ENCODE data around the gene LHX3.

The LHX3 gene

DNA sequence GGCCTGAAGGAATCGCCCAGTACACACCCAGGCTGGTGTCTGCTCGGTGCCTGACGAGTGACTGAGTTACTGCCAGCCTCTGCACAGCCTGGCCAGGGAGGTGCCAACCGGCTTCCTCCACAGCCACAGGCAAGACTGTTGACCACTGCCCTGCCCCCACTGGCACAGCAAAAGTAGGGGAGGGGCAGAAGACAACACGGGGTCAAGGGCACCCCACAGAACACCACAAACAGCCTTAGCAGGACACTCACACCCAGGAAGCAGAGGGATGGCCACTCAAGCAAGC, 722 bp upstream of the LHX3 start:
- no peak for DNase-seq

DNA sequence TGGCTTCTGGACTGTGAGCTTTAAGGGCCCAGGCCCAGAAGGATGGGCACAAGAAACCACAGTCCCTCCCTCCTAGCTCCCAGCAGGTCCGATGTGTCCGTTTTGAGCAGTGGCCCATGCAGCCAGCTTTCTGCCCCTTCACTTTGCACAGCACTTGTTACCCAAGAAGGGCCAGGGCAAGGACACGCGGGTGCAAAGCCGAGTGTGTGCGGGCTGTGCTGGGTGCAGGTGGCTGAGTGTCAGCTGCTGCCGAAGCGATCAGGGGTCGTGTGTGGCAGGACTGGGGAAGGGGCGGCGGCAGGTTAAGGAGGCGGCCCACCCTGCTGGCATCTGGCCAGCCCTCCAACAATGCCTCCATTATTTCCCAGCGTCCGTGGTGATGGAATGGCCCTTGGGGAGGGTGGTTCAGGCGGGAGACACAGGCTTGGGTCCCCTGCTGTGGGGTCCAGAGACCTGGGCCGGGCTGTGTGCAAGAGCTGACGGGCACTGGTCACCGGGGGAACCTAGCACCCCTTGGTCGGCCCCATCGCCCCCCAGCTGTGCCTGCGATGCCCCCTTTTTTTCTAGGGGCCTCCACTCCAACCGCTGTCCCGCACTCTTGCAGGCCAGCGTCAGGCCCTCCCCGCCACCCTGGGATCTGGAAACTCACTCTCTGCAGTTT, 653 bp downstream of the LHX3 start:
- no peak for DNase-seq

DNA sequence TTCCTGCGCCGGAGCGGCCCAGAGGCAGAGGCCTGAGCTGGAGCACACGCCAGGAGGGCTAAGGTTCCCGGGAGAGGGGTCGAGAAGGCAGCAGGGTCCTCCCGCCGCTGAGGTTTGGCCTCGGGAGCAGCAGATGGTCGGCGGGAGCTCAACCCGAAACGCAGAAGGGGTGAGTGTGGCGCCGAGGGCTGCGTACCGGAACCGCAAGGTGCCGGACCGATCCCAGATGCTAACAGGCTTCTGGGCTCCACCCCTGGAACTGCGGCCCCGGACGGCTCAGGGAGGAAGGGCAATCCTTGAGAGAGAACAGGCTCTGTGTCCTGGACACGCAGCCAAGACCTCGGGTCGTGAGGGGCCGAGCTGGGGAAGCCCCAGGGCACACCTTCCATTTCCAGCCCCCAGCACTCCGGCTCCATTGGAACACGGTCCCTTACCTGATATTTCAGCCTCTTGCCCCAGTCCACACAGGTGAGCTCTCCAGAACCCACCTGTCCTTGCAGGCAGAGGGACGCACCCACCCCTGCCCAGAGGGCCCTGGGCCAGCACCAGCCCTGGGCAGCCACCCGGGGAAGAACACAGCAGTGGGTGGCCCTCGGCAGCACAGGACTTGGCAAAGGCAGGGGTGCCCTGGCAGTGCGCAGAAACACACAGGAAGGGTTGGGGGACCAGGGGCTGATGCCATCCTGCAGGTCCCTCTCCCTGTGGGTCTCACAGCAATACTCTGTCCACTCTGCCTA, 1.4 kb downstream of the LHX3 start:
- DNase-seq, result no peak

DNA sequence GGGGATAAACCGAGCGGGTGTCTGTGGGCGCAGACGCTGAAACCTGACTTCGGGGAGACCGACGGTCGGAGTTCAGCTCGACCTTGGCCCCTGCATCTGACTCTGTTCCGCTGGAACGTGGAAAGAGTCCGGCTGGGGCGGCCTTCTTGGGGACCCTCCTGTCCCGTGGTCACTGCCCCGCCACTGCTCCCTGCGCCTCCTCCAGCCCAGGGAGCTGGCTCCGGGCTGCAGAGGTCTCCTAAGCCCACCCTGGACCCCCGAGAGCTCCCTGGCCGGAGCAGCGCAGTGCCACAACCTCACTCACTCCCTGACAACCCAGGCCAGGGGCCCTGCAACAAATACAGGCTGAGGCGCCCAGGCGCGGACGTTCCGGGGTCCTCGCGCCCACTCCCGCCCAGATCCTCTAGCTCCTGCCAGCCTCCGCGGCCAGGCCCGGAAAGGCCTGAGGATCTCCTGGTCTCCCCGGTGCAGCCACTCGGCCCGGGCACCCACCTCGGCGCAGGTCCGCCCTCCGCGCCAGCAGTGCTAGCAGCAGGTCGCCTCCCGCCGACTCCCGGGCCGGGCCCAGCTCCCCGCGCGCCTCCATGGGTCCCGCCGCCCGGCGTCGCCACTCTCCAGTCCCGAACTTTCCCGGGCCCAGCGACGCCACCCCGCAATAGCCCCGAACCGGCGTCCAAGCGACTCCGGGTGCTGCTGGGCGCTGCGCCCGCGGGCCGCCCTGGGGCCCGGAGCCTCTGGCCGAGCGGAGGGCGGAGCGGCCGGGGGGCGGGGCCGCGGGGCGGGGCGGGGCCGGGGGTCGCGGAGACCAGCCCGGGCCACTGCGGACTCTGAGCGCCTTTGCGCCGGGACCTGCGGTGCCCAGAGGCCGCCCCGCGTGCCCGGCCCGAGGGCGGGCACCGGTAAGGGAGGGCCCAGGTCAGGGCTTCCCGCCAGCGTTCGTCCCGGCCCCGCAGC, 2.2 kb downstream of the LHX3 start:
- DNase-seq, result no peak

DNA sequence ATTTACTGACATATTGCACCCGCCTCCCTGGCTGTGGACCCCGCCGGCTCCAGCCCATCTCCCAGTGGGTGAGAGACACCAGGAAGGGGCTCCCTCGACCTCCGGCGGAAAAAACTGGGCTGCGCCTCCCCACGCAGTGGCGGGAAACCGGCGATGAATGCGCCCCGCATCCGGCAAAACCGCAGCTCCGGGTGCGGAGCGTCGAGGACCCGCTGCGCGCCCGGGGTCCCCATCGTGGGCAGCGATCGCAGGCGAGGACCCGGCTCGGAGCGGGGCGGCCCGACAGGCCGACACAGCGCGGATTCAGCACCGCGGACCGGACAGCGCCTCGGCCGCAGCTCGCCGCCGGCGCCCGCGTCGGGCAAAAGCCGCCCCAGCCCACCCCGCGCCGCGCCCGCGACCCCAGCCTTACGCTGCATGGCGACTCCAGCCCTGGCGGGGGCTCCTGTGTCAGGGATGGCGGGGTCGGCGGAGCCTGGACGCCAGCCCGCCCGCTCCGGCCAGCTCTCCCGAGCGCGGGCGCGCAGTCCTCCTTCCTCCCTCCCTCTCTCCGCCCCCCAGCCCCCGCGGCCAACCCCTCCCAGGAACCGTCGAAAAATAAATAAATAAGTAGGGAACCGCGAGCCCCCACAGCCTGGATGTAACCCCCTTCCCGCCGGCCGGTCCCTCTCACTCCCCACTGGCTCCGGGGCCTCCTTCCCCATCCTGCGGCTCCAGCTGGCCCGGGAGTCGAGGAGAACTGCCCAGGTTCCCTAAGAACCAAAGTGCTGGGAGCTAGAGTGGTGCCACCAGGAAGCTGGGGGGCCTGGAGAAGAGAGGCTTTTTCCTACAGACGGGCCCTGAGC, 3.1 kb downstream of the LHX3 start:
- DNase-seq, result no peak

DNA sequence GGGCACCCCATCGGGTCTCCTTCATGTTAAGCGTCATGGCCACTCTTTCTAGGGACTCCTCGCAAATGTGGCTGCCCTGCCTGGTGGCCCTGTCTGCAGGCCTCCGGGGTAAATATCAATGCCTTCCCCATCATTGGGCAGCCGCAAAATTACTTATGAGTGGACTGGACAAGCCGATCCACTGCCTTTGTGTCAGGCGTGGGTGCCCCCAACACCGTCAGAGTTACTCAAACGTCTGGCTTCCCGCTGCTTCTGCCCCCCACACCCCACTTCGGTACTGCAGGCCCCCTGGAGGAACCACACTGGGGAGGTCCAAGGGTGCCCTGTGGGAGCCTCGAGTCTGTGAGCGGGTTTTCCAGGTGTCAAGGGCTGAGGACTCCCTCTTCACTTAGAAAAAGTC, 3.8 kb downstream of the LHX3 start:
- no peak for DNase-seq

DNA sequence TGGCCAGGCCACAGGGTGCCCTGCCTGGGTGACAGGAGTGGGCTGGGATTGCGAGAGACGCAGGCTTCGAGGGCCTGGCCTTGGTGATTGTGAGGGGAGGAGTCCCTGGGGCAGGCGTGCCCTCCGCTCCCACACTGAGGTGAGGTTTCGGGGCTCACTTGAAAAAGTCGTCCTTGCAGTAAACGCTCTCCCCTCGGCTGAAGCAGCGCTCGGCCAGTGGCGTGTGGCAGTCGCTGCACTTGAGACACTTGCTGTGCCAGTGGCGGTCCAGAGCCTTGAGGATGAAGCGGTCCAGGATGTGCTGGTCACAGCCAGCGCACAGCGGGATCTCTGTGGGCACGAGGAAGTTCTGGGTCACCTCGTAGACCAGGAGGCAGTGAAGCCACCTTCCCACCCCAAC, 4.5 kb downstream of the LHX3 start:
- DNase-seq, result no peak

DNA sequence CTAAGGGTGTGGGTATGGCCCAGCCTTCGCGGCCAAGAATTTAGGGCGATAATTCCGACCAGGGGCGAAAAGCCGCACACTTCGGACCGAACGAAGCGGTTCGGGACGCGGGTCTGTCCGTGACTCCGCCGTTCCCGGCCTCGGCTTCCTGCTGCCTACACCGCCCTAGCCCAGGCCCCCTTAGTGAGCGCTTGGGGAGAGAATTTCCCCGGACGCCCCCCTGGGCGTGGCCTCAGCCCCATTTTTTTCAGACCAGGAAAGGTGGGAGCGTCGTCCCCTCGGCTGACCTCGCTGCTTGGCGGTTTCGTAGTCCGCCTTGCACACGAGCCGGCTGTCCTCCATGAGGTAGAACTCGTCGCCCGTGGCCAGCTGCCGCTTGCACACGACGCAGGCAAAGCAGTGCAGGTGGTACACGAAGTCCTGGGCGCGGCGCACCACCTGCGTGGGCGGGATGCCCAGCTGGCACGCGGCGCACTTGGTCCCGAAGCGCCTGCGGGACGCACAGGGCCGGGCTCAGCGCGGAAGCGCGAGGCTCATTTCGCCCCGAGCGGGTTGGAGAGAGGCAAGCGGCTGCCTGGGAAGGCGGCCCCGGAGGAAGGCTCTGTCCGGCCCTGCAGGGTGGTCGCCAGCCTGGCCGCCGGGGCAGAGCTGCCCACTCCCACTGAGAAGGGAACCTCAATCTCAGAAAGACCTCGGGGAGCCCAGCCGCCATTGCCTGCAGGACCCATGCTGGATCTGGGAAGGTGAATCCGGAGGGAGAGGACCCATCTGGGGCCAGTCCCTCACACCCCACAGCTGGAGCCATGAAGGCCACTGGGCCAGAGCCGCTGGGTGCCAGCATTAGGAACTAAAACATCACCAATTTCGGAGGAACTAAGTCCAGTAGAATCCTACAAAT, 5.3 kb downstream of the LHX3 start:
- no peak for DNase-seq

DNA sequence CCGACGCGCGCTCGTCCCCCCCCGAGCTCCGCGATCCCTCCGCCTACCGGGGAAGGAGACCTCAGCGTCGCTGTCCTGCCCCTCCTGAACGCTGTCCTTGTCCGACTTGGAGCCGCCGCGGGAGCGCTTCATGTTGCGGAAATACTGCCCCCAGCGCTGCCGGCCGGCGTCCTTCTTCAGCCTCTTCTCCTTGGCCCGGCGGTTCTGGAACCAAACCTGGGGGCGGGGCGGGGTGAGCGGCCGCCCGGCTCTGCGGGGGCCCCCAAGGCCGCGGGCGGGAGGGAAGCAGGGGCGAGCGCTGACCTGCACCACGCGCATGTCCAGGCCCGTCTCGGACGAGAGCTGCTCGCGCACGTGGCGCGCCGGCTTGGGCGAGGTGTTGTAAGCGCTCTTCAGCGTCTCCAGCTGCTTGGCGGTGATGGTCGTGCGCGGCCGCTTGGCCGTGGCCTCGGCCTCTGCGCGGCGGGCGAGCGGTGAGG, 6.3 kb downstream of the LHX3 start:
- DNase-seq, result no peak

DNA sequence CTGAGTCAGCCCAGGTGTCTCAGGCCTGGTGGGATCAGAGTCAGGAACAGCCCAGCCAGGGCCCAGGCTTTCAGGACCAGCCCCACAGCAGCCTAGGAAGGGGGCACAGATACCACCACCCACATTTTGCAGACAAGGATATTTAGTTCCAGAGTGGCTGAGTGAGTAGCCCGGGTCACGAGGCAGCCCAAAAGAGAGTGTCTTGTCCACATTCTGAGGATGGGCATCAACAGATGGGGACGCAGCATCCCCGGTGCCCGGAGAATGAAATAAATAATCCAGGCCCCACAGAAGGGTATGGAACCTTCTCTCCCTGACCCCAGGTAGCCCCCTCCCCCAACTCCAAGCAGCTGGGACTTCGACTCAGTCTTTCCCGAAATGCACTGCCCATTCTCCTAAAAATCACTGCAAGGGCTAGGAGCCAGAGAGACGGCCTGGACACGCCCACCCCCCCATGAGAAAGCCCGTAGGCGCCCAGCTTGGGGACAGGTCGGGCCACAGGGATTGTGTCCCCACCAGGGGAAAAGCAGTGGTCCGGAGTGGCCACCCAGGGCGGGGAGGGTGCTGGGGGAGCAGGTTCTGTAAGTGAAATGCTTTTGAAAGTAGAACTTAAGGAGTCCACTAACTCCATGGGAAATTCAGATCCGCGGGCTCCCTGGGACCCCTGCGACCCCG, 6.9 kb downstream of the LHX3 start:
- DNase-seq, result no peak

DNA sequence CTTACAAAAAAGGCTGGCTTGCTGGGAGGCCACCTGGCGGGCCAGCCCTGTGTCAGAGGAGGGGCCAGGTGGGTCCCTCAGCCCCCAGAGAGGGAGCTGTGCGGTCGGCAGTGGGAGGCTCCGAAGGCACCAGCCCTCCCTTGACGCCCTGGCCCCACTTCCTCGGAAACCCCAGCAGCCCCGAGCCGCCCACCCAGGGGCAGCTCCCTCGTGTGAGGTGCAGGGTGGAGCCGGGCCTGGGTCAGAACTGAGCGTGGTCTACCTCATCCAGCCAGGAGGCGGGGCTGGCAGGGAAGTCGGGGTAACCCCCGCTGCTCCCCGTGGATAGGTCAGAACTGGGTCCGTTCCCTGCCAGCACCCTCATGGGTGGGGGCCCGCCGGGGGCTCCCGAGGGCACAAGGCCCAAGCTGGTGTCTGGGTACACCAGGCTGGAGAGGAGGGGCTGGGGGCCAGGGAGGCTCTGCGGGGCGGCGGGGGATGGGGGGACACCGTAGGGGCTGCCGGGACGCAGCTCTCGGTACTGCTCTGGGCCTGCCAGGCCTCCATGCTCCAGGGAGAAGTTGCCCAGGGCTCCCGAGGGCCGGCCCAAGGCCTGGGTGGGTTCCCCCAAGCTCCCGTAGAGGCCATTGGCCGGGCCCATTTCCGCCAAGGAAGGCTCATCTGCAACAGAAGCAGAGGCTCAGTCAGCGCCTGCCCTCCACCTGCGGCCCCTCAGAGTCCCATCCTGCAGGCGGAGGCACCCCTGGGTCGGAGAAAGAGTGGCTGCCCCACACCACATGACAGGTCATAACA, 7.6 kb downstream of the LHX3 start:
- DNase-seq, result no peak

DNA sequence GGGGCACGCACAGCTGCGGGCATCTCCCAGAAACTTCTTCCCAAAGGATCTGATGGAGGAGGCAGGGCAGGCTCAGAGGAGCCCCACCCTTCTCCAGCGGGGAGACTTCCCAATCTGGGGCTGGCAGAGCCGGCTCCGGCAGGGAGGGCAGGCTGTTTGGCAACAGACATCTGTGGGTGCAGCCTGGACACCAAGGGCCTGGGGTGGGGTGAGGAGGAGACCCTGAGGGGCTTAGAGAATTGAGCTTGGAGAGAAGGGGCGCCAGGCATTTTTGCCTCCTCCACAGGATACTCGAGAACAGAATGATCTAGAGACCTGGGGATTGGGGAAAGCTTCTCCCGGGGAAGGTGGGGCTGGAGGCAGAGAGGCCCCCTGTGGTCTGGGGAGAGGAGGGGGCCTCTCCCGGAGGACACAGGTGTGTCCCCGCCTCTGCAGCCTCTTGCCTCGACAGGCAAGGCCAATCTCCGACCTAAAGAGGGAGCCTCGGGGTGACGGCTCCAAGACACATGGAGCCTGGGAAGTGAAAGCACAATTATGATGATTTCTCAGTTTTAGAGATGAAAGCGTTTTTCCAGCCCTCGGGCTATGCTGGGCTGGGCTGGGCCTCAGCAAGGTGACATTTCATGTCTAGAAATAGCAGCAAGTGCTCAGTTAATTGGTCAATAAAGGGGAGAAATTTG, 8.4 kb downstream of the LHX3 start:
- DNase-seq, result no peak

DNA sequence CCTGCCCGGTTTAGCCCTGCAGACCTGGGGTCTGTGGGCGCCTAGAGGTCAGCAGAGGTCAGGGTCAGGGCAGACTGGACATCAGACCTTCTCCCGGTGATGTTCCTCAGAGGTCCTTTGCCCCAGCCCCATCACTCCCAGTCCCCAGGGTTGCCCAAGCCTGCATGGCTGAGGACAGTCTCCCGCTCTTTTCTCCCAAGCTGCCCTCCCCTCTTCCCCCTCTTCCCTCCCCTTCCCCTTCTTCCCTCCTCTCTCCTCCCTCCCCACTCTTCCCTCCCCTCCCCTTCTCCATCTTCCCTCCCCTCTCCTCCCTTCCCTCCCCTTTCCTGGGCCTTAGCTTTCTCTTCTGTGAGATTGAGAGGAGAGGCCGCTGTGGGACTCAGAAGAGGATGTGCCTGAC, 10.4 kb downstream of the LHX3 start:
- DNase-seq, result no peak

DNA sequence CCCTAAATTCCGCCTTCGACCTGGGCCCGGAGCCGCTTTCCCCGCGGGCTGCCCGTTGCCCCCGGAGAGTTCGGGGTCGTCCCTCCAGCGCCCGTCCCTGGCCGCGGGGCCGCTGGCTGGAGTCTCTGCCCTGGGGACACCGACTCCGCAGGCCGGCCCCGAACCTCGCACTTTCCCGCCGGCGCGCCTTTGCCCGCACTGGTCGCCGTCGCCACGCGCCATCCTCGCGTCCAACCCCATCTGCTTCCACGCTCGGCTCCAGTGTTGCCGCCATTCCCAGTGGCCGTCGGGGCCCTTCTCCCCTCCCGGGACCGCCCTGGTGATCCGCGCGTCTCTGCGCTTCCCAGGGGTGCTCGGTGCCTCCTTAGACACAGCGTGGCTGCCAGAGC, 11.0 kb downstream of the LHX3 start:
- DNase-seq, result no peak

DNA sequence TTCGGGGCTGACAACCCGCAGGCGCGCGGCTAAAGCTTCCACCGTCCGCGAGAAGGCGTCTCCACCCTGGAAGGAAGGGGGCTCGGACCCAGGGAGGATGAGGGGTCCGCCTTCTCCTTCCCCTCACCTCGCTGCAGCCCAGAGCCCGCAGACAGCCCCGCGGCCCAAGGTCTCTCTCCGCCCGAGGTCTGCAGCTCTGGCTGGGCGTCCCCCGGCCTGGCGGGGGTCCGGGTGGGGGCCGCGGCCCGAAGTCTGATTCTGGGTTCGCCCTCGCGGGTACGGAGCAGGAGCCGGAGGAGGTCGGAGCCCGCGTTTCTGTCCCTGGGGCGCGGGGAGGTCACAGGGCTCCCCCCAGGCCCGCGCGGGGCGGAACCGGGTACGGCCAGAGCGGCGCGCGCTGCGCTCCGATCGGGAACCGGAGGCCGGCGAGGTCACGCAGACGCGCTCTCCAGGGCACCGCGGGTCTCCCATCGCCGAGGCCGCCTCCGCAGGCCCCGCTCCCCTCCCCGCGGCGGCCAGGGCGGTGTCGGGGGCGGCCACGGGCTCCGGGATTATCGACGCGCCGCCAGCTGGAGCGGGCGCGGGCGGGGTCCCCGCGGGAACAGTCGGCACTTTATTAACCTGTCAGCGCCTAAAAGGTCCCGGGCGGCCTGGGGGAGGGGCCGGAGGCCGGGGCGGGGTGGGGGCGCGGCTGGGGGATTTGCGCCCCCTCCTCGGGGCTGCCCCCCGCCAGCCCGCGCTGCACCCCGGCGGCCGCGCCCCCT, 11.6 kb downstream of the LHX3 start:
- DNase-seq, result no peak

DNA sequence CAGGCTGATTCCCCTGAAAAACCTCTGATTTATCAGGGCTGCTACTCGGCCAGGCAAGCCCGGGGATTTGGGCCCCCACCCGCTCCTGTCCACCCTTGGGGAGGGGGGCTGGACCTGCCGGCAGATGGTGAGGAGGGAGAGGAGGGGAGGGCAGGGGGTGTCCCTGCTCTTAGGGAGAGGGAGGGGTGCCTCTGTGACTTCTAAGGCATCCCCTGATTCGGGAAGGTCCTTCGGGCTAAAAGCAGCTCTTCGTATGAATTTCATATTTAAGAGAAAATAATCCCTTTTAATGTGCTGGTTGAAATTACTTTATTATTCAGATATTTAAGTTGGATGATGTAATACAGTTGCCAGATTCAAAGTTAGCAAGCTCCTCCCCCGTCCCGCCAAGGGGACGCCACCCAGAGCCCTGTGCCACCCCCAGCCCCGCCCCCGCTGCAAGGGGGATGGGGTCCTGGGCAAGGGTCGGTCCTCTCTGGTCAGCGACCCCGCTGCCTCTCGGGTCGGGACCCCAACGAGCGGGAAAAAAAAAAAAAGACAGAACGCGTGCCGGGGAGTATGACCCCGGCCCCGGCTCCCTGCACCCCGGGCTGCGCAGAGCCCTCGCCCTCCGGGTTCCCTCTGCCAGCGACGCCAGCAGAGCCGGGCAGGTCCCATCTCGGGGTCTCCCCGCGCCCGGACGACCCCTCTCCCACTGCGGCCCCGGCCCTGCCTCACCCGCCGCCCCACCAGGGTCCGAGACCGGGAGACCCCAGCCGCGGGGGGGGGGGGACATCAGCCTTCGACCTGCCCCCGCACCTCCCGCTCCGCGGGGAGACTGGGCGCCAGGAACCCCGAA, 12.4 kb downstream of the LHX3 start:
- DNase-seq, result no peak

DNA sequence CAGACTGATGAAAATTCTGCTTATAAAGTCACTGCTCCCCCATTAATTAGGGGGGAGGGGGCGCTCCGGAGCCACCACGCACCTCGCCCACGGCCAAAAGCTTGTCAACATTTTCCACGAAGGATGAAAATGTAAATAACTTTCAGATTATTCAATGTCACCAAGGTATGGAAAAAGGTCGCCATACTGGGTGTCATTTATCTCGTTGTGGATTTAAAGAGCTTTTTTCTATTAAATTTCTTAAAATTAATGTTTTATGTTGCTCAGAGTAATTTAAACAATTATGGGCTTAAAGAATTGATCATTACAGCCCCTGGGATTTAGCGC, 13.0 kb downstream of the LHX3 start:
- no peak for DNase-seq
